ENCODE results near the gene TAF1B.

Gene TAF1B

DNA sequence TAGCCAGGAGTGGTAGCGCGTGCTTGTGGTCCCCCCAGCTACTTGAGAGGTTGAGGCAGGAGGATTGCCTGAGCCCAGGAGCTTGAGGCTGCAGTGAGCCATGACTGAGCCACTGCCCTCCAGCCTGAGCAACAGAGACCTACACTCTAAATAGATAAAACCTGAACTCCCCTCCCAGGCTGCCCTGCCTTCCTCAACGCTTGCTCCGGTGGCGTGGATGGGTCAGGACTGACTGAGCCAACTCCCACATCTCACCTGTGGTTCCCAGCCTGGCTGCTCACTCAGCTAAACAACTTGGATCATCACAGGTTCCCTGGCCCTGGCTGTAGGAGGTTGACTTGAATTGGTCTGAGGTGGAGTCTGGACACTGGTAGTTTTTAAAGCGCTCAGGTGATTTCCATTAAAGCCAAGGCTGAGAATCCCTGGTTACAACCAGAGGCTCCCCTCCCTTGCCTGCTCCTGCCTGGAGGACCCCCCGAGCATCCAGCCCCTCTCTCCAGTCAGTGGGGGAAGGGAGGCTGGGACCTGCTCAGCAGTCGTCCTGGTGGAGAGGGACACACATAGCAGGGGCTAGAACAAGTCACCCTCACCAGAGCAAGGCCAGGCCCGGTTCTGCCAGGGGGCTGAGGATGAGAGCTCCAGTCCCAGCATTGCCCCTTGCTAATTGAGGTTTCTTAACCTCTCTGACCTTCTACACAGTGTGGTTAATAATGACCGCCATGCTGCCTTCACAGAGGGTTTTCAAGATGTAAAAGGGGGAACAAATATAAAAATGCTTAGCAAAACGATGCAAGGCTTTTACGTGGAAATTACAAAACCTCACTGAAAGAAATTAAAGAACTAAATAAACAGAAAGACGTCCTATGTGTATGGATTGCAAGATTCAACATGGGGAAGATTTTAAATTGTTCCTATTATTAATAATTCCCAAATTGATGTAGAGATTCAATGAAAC is 46.9 kb upstream of the TAF1B start:
- TF ChIP-seq TCF12 (IDR thresholded peaks at IDR 0.05; ENCODE audit: low read depth) (no peak), RAD21 (IDR thresholded peaks at IDR 0.05; ENCODE audit: low read depth) (no peak), TAF1 (IDR thresholded peaks at IDR 0.05; ENCODE audit: low read depth) (no peak), NFIC (IDR thresholded peaks at IDR 0.05) (no peak)

DNA sequence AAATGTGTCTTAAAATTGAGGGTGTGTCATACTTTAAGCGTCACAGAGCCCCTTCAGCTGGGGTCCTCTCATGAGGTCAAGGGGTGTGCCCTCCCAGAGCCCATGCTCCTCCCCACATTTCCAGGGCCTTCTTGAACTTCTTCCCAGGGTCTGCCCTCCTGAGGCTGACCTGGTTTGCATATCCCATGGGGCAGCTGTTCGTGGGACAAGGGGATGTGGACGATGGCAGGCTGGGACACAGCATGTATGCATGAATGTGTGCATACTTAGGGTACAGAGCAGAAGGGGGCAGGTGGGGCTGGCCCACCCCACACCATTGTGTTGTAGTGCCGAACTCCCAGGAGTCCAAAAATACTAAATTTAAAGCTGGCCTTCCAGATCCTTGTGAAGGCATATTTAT is 46.2 kb upstream of the TAF1B start:
- TF ChIP-seq EP300 (IDR thresholded peaks at IDR 0.05; ENCODE audit: borderline replicate concordance): no peak
- no peak for TF ChIP-seq FOXM1 (IDR thresholded peaks at IDR 0.05; ENCODE audit: borderline replicate concordance, low read depth)
- TF ChIP-seq, protein P1, sequence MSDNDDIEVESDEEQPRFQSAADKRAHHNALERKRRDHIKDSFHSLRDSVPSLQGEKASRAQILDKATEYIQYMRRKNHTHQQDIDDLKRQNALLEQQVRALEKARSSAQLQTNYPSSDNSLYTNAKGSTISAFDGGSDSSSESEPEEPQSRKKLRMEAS (IDR thresholded peaks at IDR 0.05): no peak
- TF ChIP-seq, protein P2, sequence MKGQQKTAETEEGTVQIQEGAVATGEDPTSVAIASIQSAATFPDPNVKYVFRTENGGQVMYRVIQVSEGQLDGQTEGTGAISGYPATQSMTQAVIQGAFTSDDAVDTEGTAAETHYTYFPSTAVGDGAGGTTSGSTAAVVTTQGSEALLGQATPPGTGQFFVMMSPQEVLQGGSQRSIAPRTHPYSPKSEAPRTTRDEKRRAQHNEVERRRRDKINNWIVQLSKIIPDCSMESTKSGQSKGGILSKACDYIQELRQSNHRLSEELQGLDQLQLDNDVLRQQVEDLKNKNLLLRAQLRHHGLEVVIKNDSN (IDR thresholded peaks at IDR 0.05): no peak
- TF ChIP-seq, protein P3, sequence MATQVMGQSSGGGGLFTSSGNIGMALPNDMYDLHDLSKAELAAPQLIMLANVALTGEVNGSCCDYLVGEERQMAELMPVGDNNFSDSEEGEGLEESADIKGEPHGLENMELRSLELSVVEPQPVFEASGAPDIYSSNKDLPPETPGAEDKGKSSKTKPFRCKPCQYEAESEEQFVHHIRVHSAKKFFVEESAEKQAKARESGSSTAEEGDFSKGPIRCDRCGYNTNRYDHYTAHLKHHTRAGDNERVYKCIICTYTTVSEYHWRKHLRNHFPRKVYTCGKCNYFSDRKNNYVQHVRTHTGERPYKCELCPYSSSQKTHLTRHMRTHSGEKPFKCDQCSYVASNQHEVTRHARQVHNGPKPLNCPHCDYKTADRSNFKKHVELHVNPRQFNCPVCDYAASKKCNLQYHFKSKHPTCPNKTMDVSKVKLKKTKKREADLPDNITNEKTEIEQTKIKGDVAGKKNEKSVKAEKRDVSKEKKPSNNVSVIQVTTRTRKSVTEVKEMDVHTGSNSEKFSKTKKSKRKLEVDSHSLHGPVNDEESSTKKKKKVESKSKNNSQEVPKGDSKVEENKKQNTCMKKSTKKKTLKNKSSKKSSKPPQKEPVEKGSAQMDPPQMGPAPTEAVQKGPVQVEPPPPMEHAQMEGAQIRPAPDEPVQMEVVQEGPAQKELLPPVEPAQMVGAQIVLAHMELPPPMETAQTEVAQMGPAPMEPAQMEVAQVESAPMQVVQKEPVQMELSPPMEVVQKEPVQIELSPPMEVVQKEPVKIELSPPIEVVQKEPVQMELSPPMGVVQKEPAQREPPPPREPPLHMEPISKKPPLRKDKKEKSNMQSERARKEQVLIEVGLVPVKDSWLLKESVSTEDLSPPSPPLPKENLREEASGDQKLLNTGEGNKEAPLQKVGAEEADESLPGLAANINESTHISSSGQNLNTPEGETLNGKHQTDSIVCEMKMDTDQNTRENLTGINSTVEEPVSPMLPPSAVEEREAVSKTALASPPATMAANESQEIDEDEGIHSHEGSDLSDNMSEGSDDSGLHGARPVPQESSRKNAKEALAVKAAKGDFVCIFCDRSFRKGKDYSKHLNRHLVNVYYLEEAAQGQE (IDR thresholded peaks at IDR 0.05; ENCODE audit: low read depth): no peak
- no peak for TF ChIP-seq CREB1 (IDR thresholded peaks at IDR 0.05; ENCODE audit: low read depth)
- no peak for TF ChIP-seq TAF1 (IDR thresholded peaks at IDR 0.05; ENCODE audit: low read depth)
- TF ChIP-seq YY1 (IDR thresholded peaks at IDR 0.05; ENCODE audit: low read depth): no peak
- no peak for TF ChIP-seq CEBPB (IDR thresholded peaks at IDR 0.05)
- TF ChIP-seq RAD21 (IDR thresholded peaks at IDR 0.05; ENCODE audit: low read depth): no peak
- TF ChIP-seq ZBTB7A (IDR thresholded peaks at IDR 0.05; ENCODE audit: low read depth): no peak
- no peak for TF ChIP-seq NFIC (IDR thresholded peaks at IDR 0.05)
- no peak for TF ChIP-seq EGR1 (IDR thresholded peaks at IDR 0.05)
- TF ChIP-seq TCF12 (IDR thresholded peaks at IDR 0.05; ENCODE audit: low read depth): no peak
- no peak for TF ChIP-seq TEAD4 (IDR thresholded peaks at IDR 0.05)

DNA sequence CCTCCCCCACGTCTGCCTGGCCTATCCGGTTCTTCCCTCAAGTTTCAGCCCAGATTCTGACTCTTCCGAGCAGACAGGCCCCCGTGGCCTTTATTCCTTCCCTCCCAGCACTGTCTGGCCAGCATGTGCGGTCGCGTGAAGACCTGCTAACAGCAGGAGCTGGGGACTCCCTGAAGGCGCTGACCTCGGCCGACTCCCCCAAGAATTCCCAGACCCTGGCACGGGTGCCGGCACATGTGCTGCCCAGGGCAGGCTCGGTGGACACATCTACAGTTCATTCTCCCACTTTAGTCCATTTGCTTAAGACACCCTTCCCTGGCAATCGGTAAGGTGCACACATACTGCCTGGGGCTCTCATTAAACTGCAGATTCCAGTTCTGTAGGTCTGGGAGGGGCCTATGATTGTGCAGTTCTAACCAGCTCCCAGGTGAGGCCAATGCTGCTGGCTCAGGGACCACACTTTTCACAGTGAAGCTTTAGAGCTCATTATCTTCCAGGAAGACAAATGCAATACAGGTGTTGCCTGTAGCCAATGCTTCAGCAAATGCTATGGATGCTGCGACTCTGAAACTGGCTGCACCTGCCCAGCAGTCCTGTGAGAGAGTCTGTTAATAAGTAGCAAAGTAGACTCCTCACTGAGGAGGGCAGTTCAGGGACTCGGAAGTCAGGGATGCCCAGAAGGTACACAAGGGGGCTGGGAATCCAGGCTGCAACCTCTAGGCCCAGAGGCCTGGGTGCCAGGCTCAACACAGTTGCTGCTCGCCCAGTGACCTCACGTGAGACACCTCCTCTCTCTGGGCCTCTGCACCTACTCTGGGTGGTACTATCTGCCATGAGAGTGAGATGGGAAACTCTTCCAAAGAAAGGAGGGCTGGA is 45.4 kb upstream of the TAF1B start:
- TF ChIP-seq TCF12 (IDR thresholded peaks at IDR 0.05; ENCODE audit: low read depth) (no peak), EP300 (IDR thresholded peaks at IDR 0.05; ENCODE audit: borderline replicate concordance) (no peak), ZBTB7A (IDR thresholded peaks at IDR 0.05; ENCODE audit: low read depth) (no peak), NFIC (IDR thresholded peaks at IDR 0.05) (no peak), CREB1 (IDR thresholded peaks at IDR 0.05; ENCODE audit: low read depth) (no peak), CEBPB (IDR thresholded peaks at IDR 0.05) (no peak), RAD21 (IDR thresholded peaks at IDR 0.05; ENCODE audit: low read depth) (no peak), FOXM1 (IDR thresholded peaks at IDR 0.05; ENCODE audit: borderline replicate concordance, low read depth) (no peak), TAF1 (IDR thresholded peaks at IDR 0.05; ENCODE audit: low read depth) (no peak), TEAD4 (IDR thresholded peaks at IDR 0.05) (no peak), EGR1 (IDR thresholded peaks at IDR 0.05) (no peak), YY1 (IDR thresholded peaks at IDR 0.05; ENCODE audit: low read depth) (no peak)
- TF ChIP-seq, protein P2 (IDR thresholded peaks at IDR 0.05): no peak
- TF ChIP-seq, protein P1 (IDR thresholded peaks at IDR 0.05): no peak
- TF ChIP-seq, protein P3 (IDR thresholded peaks at IDR 0.05; ENCODE audit: low read depth): no peak

DNA sequence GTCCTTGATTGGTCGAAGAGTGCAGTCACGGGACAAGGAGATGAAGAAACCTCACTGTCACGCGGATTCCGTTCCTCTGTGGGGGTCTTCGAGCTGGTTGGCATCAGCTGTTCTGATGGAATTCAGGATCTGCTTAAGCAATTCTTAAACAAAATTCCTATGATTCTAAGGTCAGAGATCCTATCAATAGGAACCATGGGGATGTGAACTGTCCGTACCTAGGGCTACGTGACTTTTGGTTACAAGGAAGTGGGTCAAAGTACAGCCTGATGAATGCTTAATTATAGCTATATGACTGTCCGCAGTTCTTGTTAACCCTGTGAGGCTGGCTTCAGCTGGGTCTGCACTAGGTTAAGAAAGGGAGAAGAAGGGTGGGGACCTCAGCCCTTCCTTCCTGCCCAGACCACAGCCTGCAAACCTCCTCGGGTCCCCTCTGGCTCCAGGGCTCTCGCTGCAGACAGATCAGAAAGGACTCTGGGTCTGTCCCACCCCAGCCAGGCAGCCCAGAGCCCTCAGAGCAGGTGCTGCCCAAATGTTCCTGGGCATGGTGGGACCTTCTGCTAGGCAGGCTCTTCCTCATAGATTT is 44.2 kb upstream of the TAF1B start:
- TF ChIP-seq FOXM1 (IDR thresholded peaks at IDR 0.05; ENCODE audit: borderline replicate concordance, low read depth) (no peak), TEAD4 (IDR thresholded peaks at IDR 0.05) (no peak), YY1 (IDR thresholded peaks at IDR 0.05; ENCODE audit: low read depth) (no peak), TAF1 (IDR thresholded peaks at IDR 0.05; ENCODE audit: low read depth) (no peak), ZBTB7A (IDR thresholded peaks at IDR 0.05; ENCODE audit: low read depth) (no peak), CREB1 (IDR thresholded peaks at IDR 0.05; ENCODE audit: low read depth) (no peak), EGR1 (IDR thresholded peaks at IDR 0.05) (no peak), CEBPB (IDR thresholded peaks at IDR 0.05) (no peak), EP300 (IDR thresholded peaks at IDR 0.05; ENCODE audit: borderline replicate concordance) (no peak), RAD21 (IDR thresholded peaks at IDR 0.05; ENCODE audit: low read depth) (no peak), TCF12 (IDR thresholded peaks at IDR 0.05; ENCODE audit: low read depth) (no peak), NFIC (IDR thresholded peaks at IDR 0.05) (no peak)
- TF ChIP-seq, protein P2 (IDR thresholded peaks at IDR 0.05): no peak
- TF ChIP-seq, protein P1 (IDR thresholded peaks at IDR 0.05): no peak

Measured in Ishikawa (cell line).